ENCODE results near the gene GPR82. TPM values are rescaled to one million over a fixed set of nuclear protein-coding genes. Genes with fewer than 3 reads are reported as not detected.
"Not testable (repeated sequence)": the region's sequence is repeated elsewhere in the genome, so short reads cannot be mapped to it uniquely, and the experiment has no call there.

Gene GPR82
- total and polyA plus RNA-seq, 7 donors: under 0.01 to 2.1 (median 0.49) TPM; not detected in 1

DNA sequence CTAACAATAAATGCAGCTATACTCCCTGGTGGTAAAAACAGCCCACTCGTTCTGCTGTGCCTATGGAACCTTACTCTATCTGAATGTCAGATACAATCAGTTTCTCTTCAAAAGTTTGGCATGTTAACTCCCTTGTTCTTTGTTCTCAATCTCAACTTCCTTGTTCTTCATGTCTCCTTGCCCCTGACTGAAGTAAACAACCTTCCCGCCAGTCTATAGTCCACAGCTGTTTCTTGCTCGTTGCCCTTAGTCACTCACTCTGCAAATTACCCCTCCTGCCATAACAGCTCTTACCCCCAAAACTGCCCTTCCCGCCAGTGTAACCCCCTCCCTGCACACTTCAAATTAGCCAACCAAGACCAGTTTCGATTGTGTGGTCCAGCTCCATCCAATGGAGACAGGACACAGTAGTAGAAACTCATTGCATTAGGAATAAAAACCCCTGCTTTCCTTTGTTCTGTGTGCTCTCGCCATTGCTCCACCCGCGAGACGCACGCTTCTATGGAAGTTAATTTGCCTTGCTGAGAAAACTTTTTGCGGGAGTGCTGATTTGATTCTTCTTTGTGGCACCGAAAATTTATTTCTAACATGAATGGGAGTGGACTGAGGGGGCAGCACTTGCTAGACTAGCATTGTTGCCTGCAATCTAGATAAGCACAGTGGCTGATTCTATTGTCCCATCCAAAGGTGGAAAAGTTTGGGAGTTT is 7.1 kb upstream of the GPR82 start:
- TF ChIP-seq, protein P1, sequence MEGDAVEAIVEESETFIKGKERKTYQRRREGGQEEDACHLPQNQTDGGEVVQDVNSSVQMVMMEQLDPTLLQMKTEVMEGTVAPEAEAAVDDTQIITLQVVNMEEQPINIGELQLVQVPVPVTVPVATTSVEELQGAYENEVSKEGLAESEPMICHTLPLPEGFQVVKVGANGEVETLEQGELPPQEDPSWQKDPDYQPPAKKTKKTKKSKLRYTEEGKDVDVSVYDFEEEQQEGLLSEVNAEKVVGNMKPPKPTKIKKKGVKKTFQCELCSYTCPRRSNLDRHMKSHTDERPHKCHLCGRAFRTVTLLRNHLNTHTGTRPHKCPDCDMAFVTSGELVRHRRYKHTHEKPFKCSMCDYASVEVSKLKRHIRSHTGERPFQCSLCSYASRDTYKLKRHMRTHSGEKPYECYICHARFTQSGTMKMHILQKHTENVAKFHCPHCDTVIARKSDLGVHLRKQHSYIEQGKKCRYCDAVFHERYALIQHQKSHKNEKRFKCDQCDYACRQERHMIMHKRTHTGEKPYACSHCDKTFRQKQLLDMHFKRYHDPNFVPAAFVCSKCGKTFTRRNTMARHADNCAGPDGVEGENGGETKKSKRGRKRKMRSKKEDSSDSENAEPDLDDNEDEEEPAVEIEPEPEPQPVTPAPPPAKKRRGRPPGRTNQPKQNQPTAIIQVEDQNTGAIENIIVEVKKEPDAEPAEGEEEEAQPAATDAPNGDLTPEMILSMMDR (IDR thresholded peaks at IDR 0.05): no peak
- TF ChIP-seq POLR2AphosphoS5 (IDR thresholded peaks at IDR 0.05) (no peak), EP300 (IDR thresholded peaks at IDR 0.05) (no peak), POLR2A (IDR thresholded peaks at IDR 0.05) (no peak)
- Histone ChIP-seq H3K4me3 (no peak overlapping the region), H3K9me3 (no peaks in the 10 kb centered on the region)

DNA sequence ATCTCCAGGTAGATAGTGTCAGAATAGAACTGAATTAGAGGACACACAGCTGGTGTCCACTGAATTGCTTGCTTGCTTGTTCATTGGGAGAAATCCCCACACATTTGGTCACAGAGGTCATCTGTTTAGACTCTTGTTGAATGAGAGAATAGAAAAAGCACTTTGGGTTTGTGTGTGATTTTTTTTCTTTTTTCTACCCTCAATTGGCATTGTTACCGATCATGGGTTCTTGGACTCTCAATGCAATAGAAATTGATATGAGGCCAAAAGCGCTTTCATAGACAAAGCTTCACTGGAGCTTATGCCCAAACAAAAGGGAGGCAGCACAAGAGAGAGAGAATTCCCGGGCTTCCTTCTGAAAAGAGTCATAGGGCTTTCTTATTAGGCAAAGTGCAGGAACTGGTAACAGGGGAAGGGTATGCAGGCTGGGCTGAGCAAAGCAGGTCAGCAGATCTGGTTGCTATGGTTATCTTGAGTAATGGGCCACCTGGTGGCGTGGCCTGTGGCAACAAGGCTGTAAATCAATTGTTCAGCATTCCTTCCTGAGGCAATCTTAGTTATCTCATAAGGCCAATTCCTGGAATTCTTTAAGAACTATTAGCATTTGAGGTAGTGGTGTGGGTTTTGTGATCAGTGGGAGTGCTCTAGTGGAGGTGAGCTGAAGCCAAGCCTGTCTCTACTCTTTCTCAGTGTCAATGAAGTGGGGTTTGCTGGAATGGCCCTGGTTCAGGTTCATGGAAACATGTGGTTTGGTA is 5.3 kb upstream of the GPR82 start:
- 93 to 96% methylated on average over 4 of the region's 4 CpGs for WGBS, 2 donors
- intact Hi-C loops (cut with DNase I): no loop called here
- H3K27ac ChIP-seq: no peak overlapping the region
- H3K27me3 ChIP-seq: no peaks in the 10 kb centered on the region
- H3K36me3 ChIP-seq: no peaks in the 10 kb centered on the region
- no peaks in the 10 kb centered on the region for H3K9me3 ChIP-seq
- H3K4me1 ChIP-seq: no peaks in the 10 kb centered on the region
- H3K4me3 ChIP-seq: no peak overlapping the region
- TF ChIP-seq EP300 (IDR thresholded peaks at IDR 0.05) (no peak), POLR2A (IDR thresholded peaks at IDR 0.05) (no peak), POLR2AphosphoS5 (IDR thresholded peaks at IDR 0.05) (no peak)
- TF ChIP-seq, protein P1 (IDR thresholded peaks at IDR 0.05): no peak
- no peak for DNase-seq

More for the DNA sequence above, 7.1 kb upstream of the GPR82 start:
- DNase-seq: no peak
- Histone ChIP-seq H3K27me3 (no peaks in the 10 kb centered on the region), H3K4me1 (no peaks in the 10 kb centered on the region), H3K36me3 (no peaks in the 10 kb centered on the region), H3K27ac (no peak overlapping the region)
- intact Hi-C loops (cut with DNase I): no loop called here
- 67 to 73% methylated on average over 12 of the region's 12 CpGs for WGBS, 2 donors

DNA sequence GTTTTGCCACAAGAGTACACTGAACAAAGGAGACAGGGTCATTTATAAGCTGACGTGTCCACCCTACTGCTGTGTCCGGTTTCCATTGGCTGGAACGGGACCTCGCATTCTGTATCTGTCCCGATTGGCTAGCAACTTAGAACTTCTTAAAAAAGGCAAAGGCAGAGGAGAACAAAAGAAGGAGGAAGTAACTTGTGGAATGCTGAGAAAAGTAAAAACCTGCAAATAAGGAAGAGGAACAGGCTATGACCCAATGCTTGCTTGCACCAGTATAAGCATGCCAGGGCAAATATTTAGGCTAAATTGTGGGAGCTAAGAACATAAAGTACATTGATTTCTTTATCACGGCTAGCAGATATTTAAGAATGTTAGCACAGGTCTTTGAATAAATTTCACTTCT is 4.4 kb upstream of the GPR82 start:
- intact Hi-C loops (cut with DNase I); H3K4me3 ChIP-seq; H3K9me3 ChIP-seq; H3K27me3 ChIP-seq; H3K4me1 ChIP-seq; DNase-seq; H3K27ac ChIP-seq; H3K36me3 ChIP-seq: not testable (repeated sequence)
- WGBS, 2 donors: 86 to 93% methylated on average over 6 of the region's 6 CpGs

DNA sequence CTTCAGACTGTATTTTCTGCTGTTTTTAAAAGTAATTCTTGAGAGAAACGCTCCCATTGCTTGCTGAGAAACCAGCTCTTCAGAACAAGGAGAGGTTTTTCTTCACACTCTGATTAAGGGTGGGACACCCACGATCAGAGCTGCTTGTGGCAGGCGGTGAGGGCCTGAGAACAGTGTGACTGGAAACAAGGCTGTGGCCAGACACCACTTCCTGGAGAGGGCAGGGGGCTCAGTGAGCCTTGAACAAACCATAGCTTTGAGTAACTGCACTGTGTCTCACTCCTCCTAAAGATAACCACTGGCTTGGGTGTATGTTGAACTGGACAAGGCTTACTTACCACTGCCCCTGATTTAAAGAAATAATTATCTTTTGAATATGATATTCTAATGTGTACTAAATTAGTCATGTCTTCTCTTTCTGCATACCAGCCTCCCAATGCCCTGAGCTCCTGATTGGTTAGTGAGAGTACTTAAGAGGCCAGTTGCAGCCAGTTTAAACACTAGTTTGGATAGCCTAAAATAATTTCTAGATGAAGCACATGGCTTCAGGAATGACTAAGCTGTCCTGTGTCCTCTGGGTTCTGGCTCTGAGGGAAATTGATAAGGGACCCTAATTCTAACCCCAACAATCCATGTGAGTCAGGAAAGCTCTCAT is 3.7 kb upstream of the GPR82 start:
- Histone ChIP-seq H3K9me3 (no peaks in the 10 kb centered on the region), H3K4me3 (no peak overlapping the region), H3K27me3 (no peaks in the 10 kb centered on the region), H3K36me3 (no peaks in the 10 kb centered on the region), H3K4me1 (no peaks in the 10 kb centered on the region), H3K27ac (no peak overlapping the region)
- 54 to 91% methylated on average over 3 of the region's 3 CpGs for WGBS, 2 donors
- DNase-seq: no peak
- TF ChIP-seq EP300 (IDR thresholded peaks at IDR 0.05): no peak
- TF ChIP-seq POLR2AphosphoS5 (IDR thresholded peaks at IDR 0.05): no peak
- TF ChIP-seq POLR2A (IDR thresholded peaks at IDR 0.05): no peak
- TF ChIP-seq, protein P1 (IDR thresholded peaks at IDR 0.05): no peak
- intact Hi-C loops (cut with DNase I): no loop called here

DNA sequence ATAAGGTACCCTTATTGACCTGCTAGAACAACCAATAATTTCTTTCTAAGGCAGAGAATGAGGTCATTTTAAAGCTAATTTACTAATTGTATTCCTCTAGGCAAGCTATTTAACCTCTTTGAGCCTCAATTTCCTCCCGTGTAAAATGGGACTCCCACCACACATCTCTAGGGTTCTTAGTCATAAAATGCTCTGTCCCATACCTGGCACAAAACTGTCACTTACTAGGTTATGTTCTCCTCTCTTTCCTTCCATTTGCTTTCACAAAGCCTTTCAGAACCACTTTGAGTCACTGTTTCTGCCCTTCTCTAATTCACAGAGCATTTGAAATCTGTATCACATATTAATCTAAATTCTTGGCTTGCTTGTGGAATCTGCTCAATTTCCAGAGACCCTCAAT is 2.4 kb upstream of the GPR82 start:
- Histone ChIP-seq H3K4me1 (no peaks in the 10 kb centered on the region), H3K27me3 (no peaks in the 10 kb centered on the region), H3K4me3 (no peak overlapping the region), H3K27ac (no peak overlapping the region), H3K36me3 (no peaks in the 10 kb centered on the region), H3K9me3 (no peaks in the 10 kb centered on the region)
- intact Hi-C loops (cut with DNase I): no loop called here
- TF ChIP-seq EP300 (IDR thresholded peaks at IDR 0.05): no peak
- TF ChIP-seq POLR2A (IDR thresholded peaks at IDR 0.05): no peak
- no peak for TF ChIP-seq POLR2AphosphoS5 (IDR thresholded peaks at IDR 0.05)
- TF ChIP-seq, protein P1 (IDR thresholded peaks at IDR 0.05): no peak
- 76 to 88% methylated on average over 1 of the region's 1 CpG for WGBS, 2 donors
- no peak for DNase-seq
